Measurements from ENCODE around the gene NFYA. TPM values are rescaled to one million over a fixed set of nuclear protein-coding genes. Genes with fewer than 3 reads are reported as not detected.

The NFYA gene
- total RNA-seq, 1 donor from 2014 or later = 39.7 TPM

Other genes starting within 250 kb of the NFYA start
- gene UNC5CL, start 33.8 kb upstream of the NFYA start, total RNA-seq (ENCODE audit: unreplicated experiment) = 0.59 TPM
- not detected for gene TSPO2, start 30.5 kb upstream of the NFYA start, total RNA-seq (ENCODE audit: unreplicated experiment)
- gene APOBEC2, start 19.8 kb upstream of the NFYA start, total RNA-seq (ENCODE audit: unreplicated experiment) = not detected
- gene OARD1, start 618 bp upstream of the NFYA start, total RNA-seq (ENCODE audit: unreplicated experiment) = 20.5 TPM
- gene TREML1, start 81.4 kb downstream of the NFYA start, total RNA-seq (ENCODE audit: unreplicated experiment) = 2.3 TPM
- gene TREM2, start 90.1 kb downstream of the NFYA start, total RNA-seq (ENCODE audit: unreplicated experiment) = not detected
- gene TREML2, start 128.2 kb downstream of the NFYA start, total RNA-seq (ENCODE audit: unreplicated experiment) = 0.10 TPM
- gene TREML4, start 155.4 kb downstream of the NFYA start, total RNA-seq (ENCODE audit: unreplicated experiment) = 0.15 TPM
- 0.38 TPM for gene TREM1, start 213.7 kb downstream of the NFYA start, total RNA-seq (ENCODE audit: unreplicated experiment)

Data from endothelial cell (in vitro differentiated cells).